A549 (cell line): Measurements from ENCODE around the gene DHX30. TPM values are rescaled to one million over a fixed set of nuclear protein-coding genes. Genes with fewer than 3 reads are reported as not detected.

ENCODE experiments used
- ATAC-seq, 2 experiments: fragments of 200-7000 bp in 1 of 2; fragments of >200 bp in 1 of 2; cut with Nextera tagmentation in 1 of 2; cut with Tn5 transposase in 1 of 2; 3 replicates each; pipeline versions ENCODE4 v1.8.0 to v1.9.1; 2018 to 2020; ENCODE audit warnings: mild to moderate bottlenecking in 1 of 2, moderate library complexity in 1 of 2
- CTCF ChIA-PET: fragments of 300-600 bp; sonication (Branson Sonifier 250); formaldehyde crosslinking; extraction: SDS; loops from one replicate; lab custom pipeline; 2021; ENCODE audit warnings: antibody characterized with exemption, inconsistent platforms; lab: Yijun Ruan, JAX
- POLR2A ChIA-PET: fragments of 350-600 bp; formaldehyde crosslinking; extraction: SDS; loops from one replicate; lab custom pipeline; 2021; ENCODE audit warnings: antibody characterized with exemption, inconsistent platforms; lab: Yijun Ruan, JAX
- DNase-seq, 2 experiments: peaks; one replicate each; pipeline versions ENCODE4 v3.0.0 to v3.0.0-alpha.2; 2011 to 2016; ENCODE audit warnings: low read depth in 1 of 2, low spot score in 1 of 2
- FAIRE-seq: peaks from 2 replicates; lab custom pipeline; 2011; peaks lifted over from hg19 to GRCh38; lab: Jason Lieb, UNC
- H3K27ac ChIP-seq, 2 experiments: fragments of >200 bp; sonication (Bioruptor Twin); formaldehyde crosslinking; 3 replicates each; pipeline ENCODE4 v1.5.1; 2016 to 2017
- H3K4me1 ChIP-seq: fragments of >200 bp; sonication (Bioruptor Twin); formaldehyde crosslinking; 3 replicates; pipeline ENCODE4 v1.6.1; 2016
- H3K4me2 ChIP-seq: fragments of >200 bp; sonication (Bioruptor Twin); formaldehyde crosslinking; 3 replicates; pipeline ENCODE4 v1.6.1; 2016
- H3K4me3 ChIP-seq: fragments of >200 bp; sonication (Bioruptor Twin); formaldehyde crosslinking; 3 replicates; pipeline ENCODE4 v1.5.1; 2016
- H3K9me3 ChIP-seq: fragments of >200 bp; sonication (Bioruptor Twin); formaldehyde crosslinking; 3 replicates; pipeline ENCODE4 v1.6.1; 2016
- CTCF ChIP-seq: fragments of >200 bp; sonication (Bioruptor Twin); formaldehyde crosslinking; IDR thresholded peaks from 3 replicates; pipeline ENCODE4 v1.5.1; 2016
- E2F6 ChIP-seq: IDR thresholded peaks from 2 replicates; pipeline ENCODE4 v1.6.1; 2012; ENCODE audit warnings: low read depth, borderline replicate concordance
- EHMT2 ChIP-seq: fragments of 200-600 bp; sonication (generic); IDR thresholded peaks from 2 replicates; pipeline ENCODE4 v1.6.1; 2016; ENCODE audit warnings: antibody characterized with exemption, low read depth, mild to moderate bottlenecking, moderate library complexity
- FOSB ChIP-seq: fragments of 250-450 bp; sonication (Bioruptor Pico); IDR thresholded peaks from 2 replicates; pipeline ENCODE4 v1.5.0; 2020; ENCODE audit warnings: mild to moderate bottlenecking, moderate library complexity
- FOXS1 ChIP-seq: fragments of 250-450 bp; sonication (Bioruptor Pico); IDR thresholded peaks from 2 replicates; pipeline ENCODE4 v1.5.0; 2020; ENCODE audit warnings: mild to moderate bottlenecking, moderate library complexity
- HES2 ChIP-seq: fragments of >200 bp; sonication (Bioruptor Twin); formaldehyde crosslinking; IDR thresholded peaks from 2 replicates; pipeline ENCODE4 v1.6.1; 2016
- HOXB13 ChIP-seq: fragments of 250-450 bp; sonication (Bioruptor Pico); IDR thresholded peaks from 2 replicates; pipeline ENCODE4 v1.5.0; 2020; ENCODE audit warnings: low read depth, mild to moderate bottlenecking, moderate library complexity
- HOXB5 ChIP-seq: fragments of 250-450 bp; sonication (Bioruptor Pico); IDR thresholded peaks from 2 replicates; pipeline ENCODE4 v1.5.0; 2020; ENCODE audit warnings: mild to moderate bottlenecking, moderate library complexity
- NPAS2 ChIP-seq: fragments of 250-450 bp; sonication (Bioruptor Pico); IDR thresholded peaks from 2 replicates; pipeline ENCODE4 v1.8.0; 2022; ENCODE audit warnings: mild to moderate bottlenecking, moderate library complexity, borderline replicate concordance
- NR3C1 ChIP-seq: fragments of >200 bp; sonication (Bioruptor Twin); formaldehyde crosslinking; IDR thresholded peaks from 3 replicates; pipeline ENCODE4 v1.6.1; 2017
- PBX3 ChIP-seq: IDR thresholded peaks from 2 replicates; pipeline ENCODE4 v1.6.1; 2012
- PHF8 ChIP-seq: fragments of 200-600 bp; sonication (generic); IDR thresholded peaks from 2 replicates; pipeline ENCODE4 v1.6.1; 2016; ENCODE audit warnings: low read depth, mild to moderate bottlenecking, antibody characterized with exemption, moderate library complexity, borderline replicate concordance
- POLR2AphosphoS2 ChIP-seq: conservative IDR thresholded peaks from 2 replicates; pipeline ENCODE4 v1.6.1; 2012; ENCODE audit warnings: low read length, improper control_type of control experiment, inconsistent platforms
- RFX5 ChIP-seq: fragments of 450-650 bp; IDR thresholded peaks from 2 replicates; pipeline ENCODE4 v1.7.1; 2014; ENCODE audit warnings: antibody characterized with exemption, mild to moderate bottlenecking, moderate library complexity
- SREBF2 ChIP-seq: fragments of 450-650 bp; IDR thresholded peaks from 2 replicates; pipeline ENCODE4 v1.6.1; 2014; ENCODE audit warnings: mild to moderate bottlenecking, moderate library complexity
- ZC3H11A ChIP-seq: fragments of 450-650 bp; IDR thresholded peaks from 2 replicates; pipeline ENCODE4 v1.6.1; 2014; ENCODE audit warnings: antibody characterized with exemption, mild to moderate bottlenecking
- ZNF302 ChIP-seq: fragments of 250-450 bp; sonication (Bioruptor Pico); IDR thresholded peaks from 2 replicates; pipeline ENCODE4 v1.9.0; 2021; ENCODE audit warnings: inconsistent platforms, mild to moderate bottlenecking, moderate library complexity
- WGBS: methylation state at CpG from one replicate; pipeline ENCODE4 v1.1.6; 2017; ENCODE audit errors: missing lambda C conversion rate; 5-methylcytosine and 5-hydroxymethylcytosine counted together
- polyA plus RNA-seq, 4 experiments: library from polyadenylated mRNA; depleted of rRNA in 3 of 4; stranded (reverse); fragments of >200 nt; fragmentation: RNase III in 1 of 4; extraction: RNeasy Plus Mini Kit Qiagen cat#74134 plus additional on column Dnase treatment in 1 of 4; gene quantifications; 2 replicates in 3 of 4; 3 replicates in 1 of 4; pipeline ENCODE4 v1.2.3, GENCODE V29; 2011 to 2017

DHX30 gene
- polyA plus RNA-seq, 2 of the 4 experiments (the other 2 are of a cell fraction): 40.5 to 44.6 TPM

- TF ChIP-seq EHMT2: no peak
- TF ChIP-seq HOXB5: no peak
- TF ChIP-seq NPAS2: no peak
- no peak for TF ChIP-seq FOXS1 (CRISPR knock-in tag)
- no peak for TF ChIP-seq PHF8
- H3K4me2 ChIP-seq: no peak overlapping the region
- POLR2A ChIA-PET: no interaction called here
- CTCF ChIA-PET: no interaction called here
- H3K4me3 ChIP-seq: no peak overlapping the region
- 94% methylated on average over 4 of the region's 4 CpGs for WGBS
- no peak for FAIRE-seq
- H3K4me1 ChIP-seq: no peaks in the 10 kb centered on the region
- no peak for DNase-seq
- ATAC-seq: no peak
- H3K27ac ChIP-seq: no peak overlapping the region
- no peaks in the 10 kb centered on the region for H3K9me3 ChIP-seq
Measured at GRCh38 chr3:47888986-47889757, 86.2 kb downstream of the DHX30 start.

- no peak overlapping the region for H3K27ac ChIP-seq
- FAIRE-seq (no peak), ATAC-seq (no peak), DNase-seq (no peak)
- no peak for TF ChIP-seq CTCF
- TF ChIP-seq ZNF302 (CRISPR knock-in tag): no peak
- no peak for TF ChIP-seq NR3C1
- TF ChIP-seq PBX3: no peak
- TF ChIP-seq HOXB5: no peak
- no peak for TF ChIP-seq HES2
- no peak for TF ChIP-seq SREBF2
- TF ChIP-seq POLR2AphosphoS2: no peak
- TF ChIP-seq E2F6: no peak
- TF ChIP-seq EHMT2: no peak
- no peak for TF ChIP-seq ZC3H11A
- no peak for TF ChIP-seq FOSB (CRISPR knock-in tag)
- TF ChIP-seq RFX5: no peak
- no peak for TF ChIP-seq HOXB13
- 92% methylated on average over 3 of the region's 3 CpGs for WGBS
- ChIA-PET CTCF (interaction anchor here (0.7 to 1.4 kb wide), 4 partner anchors 8 to 262 kb away, joined by 3 to 7 read pairs (median 3); no protein-coding TSS in a partner anchor), POLR2A (no interaction called here)
- no peaks in the 10 kb centered on the region for H3K4me1 ChIP-seq
- H3K4me3 ChIP-seq: no peak overlapping the region
- H3K9me3 ChIP-seq: no peaks in the 10 kb centered on the region
- H3K4me2 ChIP-seq: no peak overlapping the region
Measured at GRCh38 chr3:47890126-47890827, 87.3 kb downstream of the DHX30 start.
